Mammary microvascular endothelial cell (primary cell): Measurements from ENCODE around the gene EML4. TPM values are rescaled to one million over a fixed set of nuclear protein-coding genes. Genes with fewer than 3 reads are reported as not detected.

Source experiments
- total RNA-seq: library from RNA; depleted of rRNA; stranded (reverse); fragments of >200 nt; gene quantifications from 2 replicates; pipeline ENCODE4 v1.2.3, GENCODE V29; 2015

EML4 gene, protein sequence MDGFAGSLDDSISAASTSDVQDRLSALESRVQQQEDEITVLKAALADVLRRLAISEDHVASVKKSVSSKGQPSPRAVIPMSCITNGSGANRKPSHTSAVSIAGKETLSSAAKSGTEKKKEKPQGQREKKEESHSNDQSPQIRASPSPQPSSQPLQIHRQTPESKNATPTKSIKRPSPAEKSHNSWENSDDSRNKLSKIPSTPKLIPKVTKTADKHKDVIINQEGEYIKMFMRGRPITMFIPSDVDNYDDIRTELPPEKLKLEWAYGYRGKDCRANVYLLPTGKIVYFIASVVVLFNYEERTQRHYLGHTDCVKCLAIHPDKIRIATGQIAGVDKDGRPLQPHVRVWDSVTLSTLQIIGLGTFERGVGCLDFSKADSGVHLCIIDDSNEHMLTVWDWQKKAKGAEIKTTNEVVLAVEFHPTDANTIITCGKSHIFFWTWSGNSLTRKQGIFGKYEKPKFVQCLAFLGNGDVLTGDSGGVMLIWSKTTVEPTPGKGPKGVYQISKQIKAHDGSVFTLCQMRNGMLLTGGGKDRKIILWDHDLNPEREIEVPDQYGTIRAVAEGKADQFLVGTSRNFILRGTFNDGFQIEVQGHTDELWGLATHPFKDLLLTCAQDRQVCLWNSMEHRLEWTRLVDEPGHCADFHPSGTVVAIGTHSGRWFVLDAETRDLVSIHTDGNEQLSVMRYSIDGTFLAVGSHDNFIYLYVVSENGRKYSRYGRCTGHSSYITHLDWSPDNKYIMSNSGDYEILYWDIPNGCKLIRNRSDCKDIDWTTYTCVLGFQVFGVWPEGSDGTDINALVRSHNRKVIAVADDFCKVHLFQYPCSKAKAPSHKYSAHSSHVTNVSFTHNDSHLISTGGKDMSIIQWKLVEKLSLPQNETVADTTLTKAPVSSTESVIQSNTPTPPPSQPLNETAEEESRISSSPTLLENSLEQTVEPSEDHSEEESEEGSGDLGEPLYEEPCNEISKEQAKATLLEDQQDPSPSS
- 16.2 and 18.9 TPM in 2 replicates for total RNA-seq

DNA sequence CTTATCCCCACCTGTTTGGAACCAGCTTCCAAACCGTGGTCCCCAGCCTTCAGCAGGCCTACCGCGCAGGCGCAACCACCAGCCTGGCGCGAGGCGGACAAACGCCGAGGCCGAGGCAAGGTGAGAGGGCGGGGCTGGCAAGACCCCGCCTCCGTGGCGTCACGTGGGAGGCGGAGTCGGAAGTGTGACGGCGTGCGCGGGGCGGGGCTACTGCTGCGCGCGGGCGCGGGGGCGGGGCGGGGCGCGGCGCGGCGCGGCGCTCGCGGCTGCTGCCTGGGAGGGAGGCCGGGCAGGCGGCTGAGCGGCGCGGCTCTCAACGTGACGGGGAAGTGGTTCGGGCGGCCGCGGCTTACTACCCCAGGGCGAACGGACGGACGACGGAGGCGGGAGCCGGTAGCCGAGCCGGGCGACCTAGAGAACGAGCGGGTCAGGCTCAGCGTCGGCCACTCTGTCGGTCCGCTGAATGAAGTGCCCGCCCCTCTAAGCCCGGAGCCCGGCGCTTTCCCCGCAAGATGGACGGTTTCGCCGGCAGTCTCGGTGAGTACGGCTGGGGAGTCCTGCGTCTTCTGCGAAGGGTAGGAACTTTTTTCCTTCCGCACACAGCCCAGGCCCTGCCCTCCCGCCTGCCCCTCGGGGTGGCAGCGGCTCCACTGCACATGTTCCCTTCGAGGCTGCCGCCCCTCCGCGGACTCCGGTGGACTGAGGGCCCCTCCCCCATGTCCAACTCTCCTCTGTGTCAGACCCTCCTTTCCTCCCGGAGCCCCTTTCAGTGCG, at the start of gene EML4:
Gene EML4, plus strand, starts transcription at position 254 of the 774 bp plus-strand sequence. Its CDS starts 259 bp downstream, at position 513.

DNA sequence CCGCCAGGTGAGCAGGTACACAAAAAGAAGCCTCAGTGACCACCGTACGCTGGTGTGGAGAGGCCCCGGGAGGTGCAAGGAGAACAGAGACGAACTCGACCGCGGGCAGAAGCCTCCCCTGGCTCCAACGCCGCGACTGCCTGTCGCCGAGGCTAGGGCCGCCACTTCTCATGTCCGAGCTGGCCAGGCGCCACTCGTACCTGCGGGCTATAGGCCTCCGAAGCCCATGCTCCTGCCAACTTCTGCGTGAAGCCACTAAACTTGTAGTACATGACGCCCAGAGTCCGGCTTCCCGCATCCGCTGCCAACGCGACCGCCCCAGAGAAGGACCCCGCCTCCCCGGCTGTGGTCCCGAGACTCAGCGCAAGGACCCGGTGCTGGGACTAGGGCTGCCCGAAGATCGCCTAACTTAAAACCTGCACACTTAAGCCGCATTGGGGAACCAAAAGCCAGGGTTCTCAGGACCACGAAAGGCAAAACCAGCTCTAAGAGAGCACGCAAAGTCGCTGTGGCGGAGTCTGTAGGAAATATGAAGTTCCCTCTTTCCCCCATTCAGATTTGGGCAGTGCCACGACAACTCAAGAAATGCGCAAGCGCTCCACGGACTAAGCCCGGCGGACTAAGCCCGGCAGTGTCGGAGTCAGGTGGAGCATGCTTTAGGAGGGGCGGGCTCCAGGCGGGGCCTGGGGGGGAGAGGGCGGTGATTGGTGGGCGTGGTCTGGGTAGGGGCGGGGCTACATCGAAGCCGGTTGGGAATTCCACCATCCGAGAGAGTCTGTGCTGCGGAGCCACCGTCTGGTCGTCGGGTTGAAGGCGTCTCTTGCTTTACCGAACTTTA, 192.0 kb downstream of the EML4 start, which contains the start of gene COX7A2L:
Gene COX7A2L, minus strand, starts transcription at position 328 of the 838 bp plus-strand sequence. Its CDS starts 56 bp downstream, at position 272.

Other genes with a start within 250 kb of the EML4 start
- 1.3 and 1.4 TPM in 2 replicates for gene PKDCC, start 121.3 kb upstream of the EML4 start, total RNA-seq
- 169 and 190 TPM in 2 replicates for gene COX7A2L, start 191.9 kb downstream of the EML4 start, total RNA-seq